IMR-90 (cell line): Measurements from ENCODE around the gene NEXMIF. TPM values are rescaled to one million over a fixed set of nuclear protein-coding genes. Genes with fewer than 3 reads are reported as not detected.

Experiments
- ATAC-seq: fragments of 200-7000 bp; cut with Tn5 transposase; 2 replicates; pipeline ENCODE4 v1.9.1; 2020; ENCODE audit warnings: low read depth, mild to moderate bottlenecking, moderate library complexity
- BruUV-seq: library from RNA; stranded (reverse); fragments of 400-500 nt; replicated peaks from 2 replicates; lab custom pipeline; 2021; lab: Mats Ljungman, UMichigan
- CTCF ChIA-PET: fragments of 300-600 bp; formaldehyde crosslinking; extraction: SDS; loops from one replicate; lab custom pipeline; 2021; ENCODE audit warnings: antibody characterized with exemption; lab: Yijun Ruan, JAX
- POLR2A ChIA-PET: fragments of 300-600 bp; sonication (Branson Sonifier 250); formaldehyde crosslinking; loops from one replicate; lab custom pipeline; 2022; ENCODE audit warnings: antibody characterized with exemption; ENCODE audit not compliant: unreplicated experiment; lab: Charles Lee
- DNase-seq: peaks from one replicate; pipeline ENCODE4 v3.0.0; 2013
- H2AFZ ChIP-seq: replicated peaks from 2 replicates; pipeline ENCODE3; 2013; ENCODE audit warnings: low read length, mild to moderate bottlenecking; ENCODE audit not compliant: poor library complexity
- H2AK5ac ChIP-seq: 2 replicates; pipeline ENCODE4 v1.6.1; 2013; ENCODE audit warnings: low read depth, low read length, inconsistent platforms
- H2AK9ac ChIP-seq: replicated peaks from 2 replicates; pipeline ENCODE3; 2013; ENCODE audit warnings: mild to moderate bottlenecking, low read depth, low read length, moderate library complexity; ENCODE audit not compliant: poor library complexity
- H2BK120ac ChIP-seq: 2 replicates; pipeline ENCODE4 v1.6.1; 2013; ENCODE audit warnings: low read depth, low read length, inconsistent platforms
- H2BK15ac ChIP-seq: 3 replicates; pipeline ENCODE4 v1.6.1; 2013; ENCODE audit warnings: low read depth, low read length, inconsistent platforms
- H2BK20ac ChIP-seq: 2 replicates; pipeline ENCODE4 v1.6.1; 2013; ENCODE audit warnings: low read depth, mild to moderate bottlenecking, inconsistent platforms, low read length, moderate library complexity
- H2BK5ac ChIP-seq: 2 replicates; pipeline ENCODE4 v1.6.1; 2013; ENCODE audit warnings: mild to moderate bottlenecking, low read depth, low read length, inconsistent platforms; ENCODE audit not compliant: poor library complexity, severe bottlenecking
- H3K14ac ChIP-seq: replicated peaks from 2 replicates; pipeline ENCODE4 v1.6.1; 2013; ENCODE audit warnings: low read depth, low read length, inconsistent platforms
- H3K18ac ChIP-seq: 2 replicates; pipeline ENCODE4 v1.6.1; 2013; ENCODE audit warnings: low read depth, low read length, control low read depth
- H3K23ac ChIP-seq: 2 replicates; pipeline ENCODE4 v1.6.1; 2013; ENCODE audit warnings: low read depth, low read length, inconsistent platforms
- H3K27ac ChIP-seq: 2 replicates; pipeline ENCODE4 v1.5.1; 2013; ENCODE audit warnings: mild to moderate bottlenecking, control low read depth, low read length; ENCODE audit not compliant: insufficient read depth
- H3K27me3 ChIP-seq: 2 replicates; pipeline ENCODE4 v1.6.1; 2013; ENCODE audit warnings: low read length; ENCODE audit not compliant: control insufficient read depth, insufficient read depth
- H3K36me3 ChIP-seq: 2 replicates; pipeline ENCODE4 v1.6.1; 2013; ENCODE audit warnings: low read length, mixed read lengths; ENCODE audit not compliant: control insufficient read depth, insufficient read depth
- H3K4ac ChIP-seq: 2 replicates; pipeline ENCODE4 v1.6.1; 2013; ENCODE audit warnings: low read depth, low read length, inconsistent platforms
- H3K4me1 ChIP-seq: 2 replicates; pipeline ENCODE4 v1.6.1; 2013; ENCODE audit warnings: low read length, mixed read lengths; ENCODE audit not compliant: control insufficient read depth, insufficient read depth
- H3K4me2 ChIP-seq: 2 replicates; pipeline ENCODE4 v1.6.1; 2013; ENCODE audit warnings: low read depth, mild to moderate bottlenecking, control low read depth, low read length, moderate library complexity
- H3K4me3 ChIP-seq: 2 replicates; pipeline ENCODE4 v1.5.1; 2013; ENCODE audit warnings: low read depth, mild to moderate bottlenecking, control low read depth, low read length, moderate library complexity; ENCODE audit not compliant: insufficient read depth
- H3K56ac ChIP-seq: 2 replicates; pipeline ENCODE4 v1.6.1; 2013; ENCODE audit warnings: low read length, inconsistent platforms; ENCODE audit not compliant: insufficient read depth; ENCODE audit errors: extremely low read depth
- H3K79me1 ChIP-seq, 2 experiments: 2 replicates each; pipeline ENCODE4 v1.6.1; 2013; ENCODE audit warnings: low read length in 2 of 2, inconsistent platforms in 1 of 2, low read depth in 1 of 2
- H3K9ac ChIP-seq: 2 replicates; pipeline ENCODE4 v1.6.1; 2013; ENCODE audit warnings: low read depth, low read length, control low read depth
- H3K9me1 ChIP-seq: 2 replicates; pipeline ENCODE4 v1.6.1; 2013; ENCODE audit warnings: low read length, inconsistent platforms; ENCODE audit not compliant: insufficient read depth
- H3K9me3 ChIP-seq: 2 replicates; pipeline ENCODE4 v1.6.1; 2013; ENCODE audit warnings: low read length; ENCODE audit not compliant: control insufficient read depth, insufficient read depth
- H4K20me1 ChIP-seq: 2 replicates; pipeline ENCODE4 v1.6.1; 2013; ENCODE audit warnings: low read length, inconsistent platforms; ENCODE audit not compliant: insufficient read depth
- H4K5ac ChIP-seq: 2 replicates; pipeline ENCODE4 v1.6.1; 2013; ENCODE audit warnings: mild to moderate bottlenecking, low read depth, low read length, control low read depth
- H4K8ac ChIP-seq, 2 experiments: 2 replicates each; pipeline ENCODE4 v1.6.1; 2013; ENCODE audit warnings: low read depth in 2 of 2, low read length in 2 of 2, control low read depth in 1 of 2, inconsistent platforms in 1 of 2
- H4K91ac ChIP-seq: 2 replicates; pipeline ENCODE4 v1.6.1; 2013; ENCODE audit warnings: low read depth, low read length, inconsistent platforms; ENCODE audit not compliant: insufficient read depth
- MXI1 ChIP-seq: IDR thresholded peaks from 2 replicates; pipeline ENCODE4 v1.6.1; 2012; ENCODE audit warnings: low read depth, mild to moderate bottlenecking, low read length, moderate library complexity, borderline replicate concordance
- POLR2A ChIP-seq: IDR thresholded peaks from 2 replicates; pipeline ENCODE4 v1.6.1; 2012; ENCODE audit warnings: mild to moderate bottlenecking, low read depth, low read length
- RCOR1 ChIP-seq: IDR thresholded peaks from 2 replicates; pipeline ENCODE4 v1.6.1; 2012; ENCODE audit warnings: mild to moderate bottlenecking, low read length, improper control_type of control experiment; ENCODE audit not compliant: insufficient replicate concordance
- RFX5 ChIP-seq: IDR thresholded peaks from 2 replicates; pipeline ENCODE4 v1.8.0; 2012; ENCODE audit warnings: low read depth, mild to moderate bottlenecking, low read length, moderate library complexity
- SMC3 ChIP-seq: fragments of 150-350 bp; IDR thresholded peaks from 2 replicates; pipeline ENCODE4 v1.6.1; 2016; ENCODE audit warnings: low read depth, mild to moderate bottlenecking, antibody characterized with exemption, low read length, moderate library complexity
- USF2 ChIP-seq: fragments of 150-350 bp; IDR thresholded peaks from 2 replicates; pipeline ENCODE4 v1.6.1; 2017; ENCODE audit warnings: mild to moderate bottlenecking, antibody characterized with exemption, low read length, low read depth
- WGBS, 2 experiments: methylation state at CpG; one replicate each; pipeline versions ENCODE4 v1.1.5 to v1.1.7; 2013; ENCODE audit warnings: missing lambda C conversion rate in 2 of 2; ENCODE audit not compliant: insufficient read length in 1 of 2; ENCODE audit errors: extremely low coverage in 2 of 2; 5-methylcytosine and 5-hydroxymethylcytosine counted together
- dilution Hi-C: fragments of 300-500 bp; cut with HindIII; formaldehyde crosslinking; loops from one replicate; pipeline ENCODE4 v1.14.3; 2018; ENCODE audit warnings: low sequenced_read_pairs; ENCODE audit not compliant: unreplicated experiment
- in situ Hi-C: fragments of 300-500 bp; cut with MboI; formaldehyde crosslinking; loops from 3 replicates; pipeline ENCODE4 v1.14.3; 2019; ENCODE audit warnings: low sequenced_read_pairs, inconsistent platforms, mixed read lengths
- intact Hi-C: fragments of 100-400 bp; cut with micrococcal nuclease; formaldehyde crosslinking; loops from 2 replicates; pipeline ENCODE4 v1.10.0; 2022
- polyA plus RNA-seq, 3 experiments: library from polyadenylated mRNA; depleted of rRNA; stranded (reverse); fragments of >200 nt; gene quantifications; 2 replicates each; pipeline ENCODE4 v1.2.3, GENCODE V29; 2012; ENCODE audit warnings: low replicate concordance in 1 of 3
- total RNA-seq: library from RNA; depleted of rRNA; stranded (reverse); fragments of >200 nt; gene quantifications from 2 replicates; pipeline ENCODE4 v1.2.3, GENCODE V29; 2012

The NEXMIF gene
- total and polyA plus RNA-seq, 2 of the 4 experiments (the other 2 are of a cell fraction) = not detected

- no peak overlapping the region for H2BK15ac ChIP-seq
- H2AK5ac ChIP-seq = no peak overlapping the region
- H3K23ac ChIP-seq = no peak overlapping the region
- no peaks in the 10 kb centered on the region for H3K9me3 ChIP-seq
- no peaks in the 10 kb centered on the region for H3K9me1 ChIP-seq
- no peak overlapping the region for H3K18ac ChIP-seq
- H3K27ac ChIP-seq = no peak overlapping the region
- H4K91ac ChIP-seq = no peak overlapping the region
- no peak for TF ChIP-seq SMC3
- TF ChIP-seq RFX5 = no peak
- no peak for TF ChIP-seq RCOR1
- no peak for TF ChIP-seq MXI1
- no peak for TF ChIP-seq POLR2A
- no peak for TF ChIP-seq USF2
- no peak for DNase-seq
- in situ Hi-C loops = no loop called here
- no peak overlapping the region for H3K4me2 ChIP-seq
- H3K27me3 ChIP-seq = 0 out of 2 replicates have a peak, but pooled peaks cover 2% of the 10 kb centered on the region
- BruUV-seq = no TSS peak
- H3K4me1 ChIP-seq = no peaks in the 10 kb centered on the region
- H2AFZ ChIP-seq = no peak overlapping the region
- intact Hi-C loops = no loop called here
- no peak overlapping the region for H4K5ac ChIP-seq
- no peaks in the 10 kb centered on the region for H3K79me1 ChIP-seq
- ChIA-PET POLR2A (no interaction called here), CTCF (no interaction called here)
- H2BK120ac ChIP-seq = no peak overlapping the region
- H3K9ac ChIP-seq = no peak overlapping the region
- no peaks in the 10 kb centered on the region for H3K36me3 ChIP-seq
- H3K14ac ChIP-seq = no peak overlapping the region
- WGBS, 2 experiments = 80% methylated on average over 1 of the region's 3 CpGs; no CpG with 5 or more reads in 1 of the 2 experiments
- dilution Hi-C loops = no loop called here
- no peak overlapping the region for H3K4me3 ChIP-seq
- no peak overlapping the region for H2AK9ac ChIP-seq
- H3K4ac ChIP-seq = no peak overlapping the region
- no peak overlapping the region for H3K56ac ChIP-seq
- ATAC-seq = no peak
- H2BK20ac ChIP-seq = no peak overlapping the region
- H2BK5ac ChIP-seq = no peak overlapping the region
- H4K8ac ChIP-seq = no peak overlapping the region
- H4K20me1 ChIP-seq = no peaks in the 10 kb centered on the region
These were observed 18.8 kb downstream of the NEXMIF start for GRCh38 chrX:74906417-74906816.
